GM19395 (cell line): Measurements from ENCODE around the gene OR10A4.
"Not testable (repeated sequence)": the region's sequence is repeated elsewhere in the genome, so short reads cannot be mapped to it uniquely, and the experiment has no call there.

Experiments
- ATAC-seq: cut with Tn5 transposase; IDR thresholded peaks from one replicate; pipeline ENCODE4 v1.9.1; 2021; ENCODE audit warnings: mild to moderate bottlenecking, moderate library complexity; ENCODE audit not compliant: unreplicated experiment

The OR10A4 gene

GRCh38 chr11:6876325-6876724 lies at the start of gene OR10A4:
Gene OR10A4, plus strand, starts transcription at chr11:6876625. Its CDS starts 23 bp downstream, at chr11:6876648.
- no peak for ATAC-seq

DNA sequence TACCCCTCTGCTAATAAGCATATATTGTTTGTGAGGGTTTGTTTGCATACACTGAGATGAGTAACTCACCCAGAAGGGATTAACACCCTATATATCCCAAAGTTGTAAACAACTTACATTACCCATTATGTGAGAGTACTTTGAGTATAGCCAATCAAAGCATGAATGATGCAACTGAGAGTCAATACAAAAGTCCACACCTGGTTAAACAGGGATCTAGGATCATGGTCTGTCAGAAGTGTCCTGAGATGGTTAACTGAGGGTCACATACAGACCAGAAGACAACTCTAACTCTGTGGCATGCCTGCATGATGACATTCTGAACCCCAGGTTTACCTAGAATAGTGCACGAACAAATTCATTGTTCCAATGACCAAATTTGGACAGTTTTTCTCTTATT lies 48.3 kb upstream of the OR10A4 start:
- no peak for ATAC-seq

DNA sequence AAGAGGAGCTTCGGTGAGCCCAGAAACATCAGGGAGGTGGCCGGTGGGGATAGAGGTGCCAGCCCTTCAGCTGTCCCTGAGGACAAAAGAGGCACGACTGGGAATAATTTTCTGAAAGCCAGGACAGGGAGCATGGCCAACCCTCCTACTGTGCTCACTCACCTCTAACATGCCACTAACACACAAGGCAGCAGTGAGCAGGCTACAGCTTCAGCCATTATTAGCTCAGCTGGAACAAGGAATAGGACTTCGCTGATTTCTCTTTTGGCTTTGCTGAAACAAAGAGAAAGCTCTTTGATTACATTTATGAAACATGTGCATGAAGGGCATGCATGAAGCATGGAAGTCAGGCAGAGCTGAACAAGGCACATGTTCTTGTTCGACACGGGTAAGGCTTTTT lies 43.1 kb upstream of the OR10A4 start:
- no peak for ATAC-seq

- ATAC-seq = no peak
These were observed 42.4 kb upstream of the OR10A4 start for GRCh38 chr11:6834021-6834420.

DNA sequence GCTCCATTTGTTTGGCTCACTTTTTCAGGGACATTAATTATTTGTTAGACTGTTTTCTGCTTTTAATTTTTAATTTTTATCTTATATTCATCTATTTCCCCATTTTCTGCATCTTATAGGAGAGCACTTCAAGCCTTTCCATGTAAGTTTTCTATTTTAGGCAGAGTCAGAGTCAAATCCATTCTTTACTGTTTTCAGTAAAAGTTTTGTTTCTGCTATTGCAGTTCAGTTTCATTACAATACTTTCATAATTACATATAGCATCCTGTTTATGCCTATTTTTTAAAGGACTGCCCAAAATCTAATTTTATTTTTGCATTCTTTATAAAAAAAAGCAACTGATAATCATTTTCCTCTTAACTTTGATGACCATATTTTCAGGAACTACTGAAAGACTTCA lies 34.7 kb upstream of the OR10A4 start:
- ATAC-seq = peak; percentile 57

DNA sequence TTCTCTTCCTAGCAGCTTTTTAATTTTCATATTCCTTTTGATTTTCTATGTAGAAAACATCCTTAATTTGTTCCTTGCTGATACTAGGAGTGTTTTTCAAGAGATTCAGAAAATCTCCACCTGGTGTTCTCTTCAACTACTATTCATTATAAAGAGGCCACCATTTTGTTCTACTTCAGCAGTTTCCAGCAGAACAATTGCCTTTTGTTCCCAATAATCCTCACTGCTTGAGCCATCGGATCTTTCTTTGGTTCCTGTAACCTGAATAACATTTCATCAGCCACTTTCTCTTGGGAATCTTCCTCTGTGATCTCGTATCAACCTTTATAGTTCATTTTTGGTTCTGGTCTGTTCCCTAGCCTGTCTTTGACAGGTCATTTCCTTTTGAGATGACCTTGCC lies 32.8 kb upstream of the OR10A4 start:
- no peak for ATAC-seq

DNA sequence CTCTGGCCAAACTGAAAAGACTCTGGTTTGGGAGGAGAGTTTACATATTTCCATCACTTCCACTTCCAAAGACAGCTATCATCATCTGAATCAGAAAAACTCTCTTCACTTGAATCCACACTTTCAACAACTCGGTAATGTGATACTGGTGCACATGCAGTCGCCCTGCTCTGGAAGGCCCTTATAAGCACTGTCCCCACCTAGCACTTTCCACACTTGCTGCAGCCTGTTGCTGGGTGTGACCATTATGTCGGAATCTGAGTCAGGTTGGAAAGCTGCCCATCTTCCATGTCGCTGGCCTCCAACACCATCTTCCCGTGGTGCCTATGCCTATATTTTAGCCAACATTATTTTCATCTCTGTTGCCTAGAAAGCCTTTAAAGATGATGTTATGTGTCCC lies 32.1 kb upstream of the OR10A4 start:
- ATAC-seq = no peak

DNA sequence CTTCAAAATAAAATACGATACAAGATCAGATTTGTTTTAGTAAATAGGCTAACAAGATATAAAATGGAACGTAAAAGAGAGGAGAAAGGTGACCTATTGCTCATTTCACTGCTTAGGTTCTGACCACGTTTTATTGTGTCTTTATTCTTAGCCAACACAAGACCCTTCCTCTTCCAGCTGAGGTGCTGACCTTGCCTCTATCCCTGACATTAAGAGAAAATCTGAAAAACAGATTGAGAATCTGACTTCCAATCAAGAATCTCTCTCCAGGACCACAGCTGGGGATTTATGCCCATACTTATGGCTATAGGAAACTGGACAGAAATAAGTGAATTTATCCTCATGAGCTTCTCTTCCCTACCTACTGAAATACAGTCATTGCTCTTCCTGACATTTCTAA lies 31.0 kb upstream of the OR10A4 start, which contains the start of gene OR10A5:
TSS of gene OR10A5 (plus strand) at position 301 of the 400 bp plus-strand sequence. CDS start at position 301, 0 bp downstream.
- no peak for ATAC-seq

- no peak for ATAC-seq
These were observed 25.9 kb upstream of the OR10A4 start for GRCh38 chr11:6850526-6850925.

GRCh38 chr11:6854801-6855200 lies 21.6 kb upstream of the OR10A4 start:
- ATAC-seq = not testable (repeated sequence)

GRCh38 chr11:6855971-6856541 lies 20.4 kb upstream of the OR10A4 start:
- no peak for ATAC-seq

DNA sequence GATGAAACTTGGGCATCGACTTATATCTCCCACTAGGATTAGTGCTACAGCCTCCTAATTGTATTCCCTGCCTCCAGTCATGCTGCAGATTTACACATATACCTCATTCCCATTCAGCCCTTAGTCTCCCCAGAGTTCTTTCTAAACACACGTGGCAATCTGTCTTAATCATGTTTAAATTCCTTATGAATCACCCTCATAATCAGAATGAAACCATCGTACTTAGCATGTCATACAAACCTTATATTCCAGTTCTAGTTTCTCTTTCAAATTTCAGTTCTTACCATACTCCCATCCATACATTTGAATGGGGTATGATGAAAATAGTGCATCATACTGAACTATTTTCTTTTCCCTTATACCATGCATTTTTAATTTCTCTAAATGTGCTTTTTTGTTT lies 19.6 kb upstream of the OR10A4 start:
- peak; percentile 97 for ATAC-seq

DNA sequence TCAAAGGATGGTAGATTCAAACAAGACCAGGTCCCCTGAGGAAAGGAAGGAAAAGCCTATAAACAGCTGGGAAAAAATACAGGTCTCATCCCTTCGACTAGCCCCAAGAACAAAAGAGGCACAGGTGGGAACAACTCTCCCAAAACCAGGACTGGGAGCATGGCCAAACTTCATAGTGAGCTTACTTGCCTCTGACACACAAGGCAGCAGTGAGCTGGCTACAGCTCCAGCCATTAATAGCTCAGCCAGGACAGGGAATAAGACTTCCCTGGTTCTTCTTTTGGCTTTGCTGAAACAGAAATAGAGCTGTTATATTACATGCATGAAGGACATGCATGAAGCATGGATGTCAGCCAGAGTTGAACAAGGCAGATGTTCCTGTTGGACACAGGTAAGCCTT lies 13.5 kb upstream of the OR10A4 start, which contains the start of gene OR10A2:
TSS of gene OR10A2 (plus strand) at position 97 of the 400 bp plus-strand sequence. CDS start 6,698 bp downstream, outside the sequence.
- ATAC-seq = no peak

GRCh38 chr11:6864438-6864837 lies 12.0 kb upstream of the OR10A4 start:
- ATAC-seq = no peak

GRCh38 chr11:6871278-6871677 lies 5.1 kb upstream of the OR10A4 start:
- no peak for ATAC-seq

DNA sequence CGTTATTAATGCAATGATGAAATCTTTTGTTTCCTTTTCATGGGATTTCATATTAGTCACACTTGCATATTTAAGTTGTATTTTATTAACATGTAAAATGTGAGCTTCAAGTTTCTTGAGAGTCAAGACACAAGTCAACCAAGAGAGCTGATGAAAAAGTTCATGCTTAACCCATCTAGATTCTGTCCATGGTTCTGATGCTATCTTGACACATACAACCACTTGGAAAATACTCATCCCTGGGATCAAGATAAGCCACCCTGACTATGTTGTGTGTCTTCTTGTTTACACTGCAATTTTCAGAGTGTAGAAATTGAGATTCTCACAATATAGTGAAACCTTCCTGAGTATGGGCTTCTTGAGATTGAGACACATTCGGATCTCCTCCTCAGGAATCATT lies 664 bp upstream of the OR10A4 start:
- no peak for ATAC-seq

DNA sequence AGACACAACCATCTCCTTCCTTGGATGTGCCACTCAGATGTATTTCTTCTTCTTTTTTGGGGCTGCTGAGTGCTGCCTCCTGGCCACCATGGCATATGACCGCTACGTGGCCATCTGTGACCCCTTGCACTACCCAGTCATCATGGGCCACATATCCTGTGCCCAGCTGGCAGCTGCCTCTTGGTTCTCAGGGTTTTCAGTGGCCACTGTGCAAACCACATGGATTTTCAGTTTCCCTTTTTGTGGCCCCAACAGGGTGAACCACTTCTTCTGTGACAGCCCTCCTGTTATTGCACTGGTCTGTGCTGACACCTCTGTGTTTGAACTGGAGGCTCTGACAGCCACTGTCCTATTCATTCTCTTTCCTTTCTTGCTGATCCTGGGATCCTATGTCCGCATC lies 489 bp downstream of the OR10A4 start:
- no peak for ATAC-seq

DNA sequence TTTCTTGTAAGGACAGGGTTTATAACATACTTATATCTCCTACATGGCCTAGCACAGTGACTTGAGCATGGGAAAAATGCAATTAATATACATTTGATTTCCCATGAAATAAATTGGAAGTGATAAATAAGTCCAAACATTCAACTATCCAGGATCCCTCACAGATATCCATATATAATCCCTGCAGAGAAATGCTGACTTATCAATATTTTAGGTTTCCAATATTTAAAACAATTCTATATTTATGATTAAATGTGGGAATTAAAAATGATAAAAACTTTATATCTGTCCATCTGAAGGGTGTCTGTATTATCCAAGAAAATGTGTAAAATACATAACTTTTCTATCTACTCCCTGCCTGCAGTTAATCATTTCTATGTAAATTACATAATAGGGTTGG lies 6.3 kb downstream of the OR10A4 start:
- ATAC-seq = no peak

DNA sequence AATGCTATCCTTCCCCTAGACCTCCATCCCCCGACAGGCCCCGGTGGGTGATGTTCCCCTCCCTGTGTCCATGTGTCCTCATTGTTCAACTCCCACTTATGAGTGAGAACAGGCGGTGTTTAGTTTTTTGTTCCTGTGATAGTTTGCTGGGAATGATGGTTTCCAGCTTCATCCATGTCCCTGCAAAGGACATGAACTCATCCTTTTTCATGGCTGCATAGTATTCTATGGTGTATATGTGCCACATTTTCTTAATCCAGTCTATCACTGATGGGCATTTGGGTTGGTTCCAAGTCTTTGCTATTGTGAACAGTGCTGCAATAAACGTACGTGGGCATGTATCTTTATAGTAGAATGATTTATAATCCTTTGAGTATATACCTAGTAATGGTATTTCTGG lies 11.3 kb downstream of the OR10A4 start:
- not testable (repeated sequence) for ATAC-seq

GRCh38 chr11:6888830-6889229 lies 12.4 kb downstream of the OR10A4 start:
- no peak for ATAC-seq

GRCh38 chr11:6889835-6890234 lies 13.4 kb downstream of the OR10A4 start:
- ATAC-seq = peak; percentile 57

DNA sequence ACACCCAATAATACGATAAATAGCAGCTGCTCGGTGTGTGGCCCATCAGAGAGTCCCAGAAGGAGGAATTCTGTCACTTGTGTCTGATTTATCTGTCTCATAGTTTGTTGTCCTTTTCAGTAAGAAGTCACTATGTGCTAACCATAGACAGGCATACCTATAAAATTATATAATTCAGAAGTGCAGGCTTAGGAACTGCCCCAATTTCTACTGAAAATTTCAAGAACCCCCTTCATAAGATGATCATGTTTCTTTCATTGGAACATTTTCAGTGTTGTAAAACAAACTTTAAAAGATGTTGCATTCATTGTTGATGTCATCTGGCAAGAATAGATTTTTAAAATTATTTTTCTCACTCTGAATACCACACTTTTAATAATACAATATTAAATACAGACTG lies 16.0 kb downstream of the OR10A4 start, which contains the start of gene OR2D2:
TSS of gene OR2D2 (minus strand) at position 101 of the 400 bp plus-strand sequence. CDS start at position 101, 0 bp downstream.
- no peak for ATAC-seq

GRCh38 chr11:6894097-6894496 lies 17.7 kb downstream of the OR10A4 start:
- ATAC-seq = no peak
